ENCODE measurements around the gene RHBDD1. TPM values are rescaled to one million over a fixed set of nuclear protein-coding genes. Genes with fewer than 3 reads are reported as not detected.

RHBDD1 gene
- total RNA-seq, 3 donors from 2014 or later (not counting 1 experiment from before 2014, with no cell fraction given) = 33.7 to 49.7 (median 47.7) TPM

DNA sequence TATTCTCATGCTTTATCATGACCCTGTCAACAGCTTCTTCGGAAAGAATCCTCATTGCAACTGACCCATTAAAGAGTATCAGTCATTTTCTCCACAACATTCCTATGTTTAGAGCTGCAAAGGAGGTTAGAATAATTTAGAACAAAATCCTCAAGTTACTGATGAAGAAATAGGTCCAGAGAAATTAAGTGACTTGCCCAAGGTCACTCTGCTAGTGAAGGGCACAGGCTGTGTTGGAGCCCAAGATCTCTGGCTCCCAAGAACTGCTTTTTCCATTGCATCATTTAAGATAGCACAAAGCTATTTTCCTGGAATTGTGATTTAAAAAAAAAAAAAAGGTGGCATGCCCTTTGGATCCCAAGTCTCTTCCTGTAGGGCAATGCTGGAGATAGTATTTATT is 45.8 kb upstream of the RHBDD1 start:
- Histone ChIP-seq H3K27ac (ENCODE audit: low read length) (no peak overlapping the region), H3K4me3 (ENCODE audit: low read length) (no peak overlapping the region), H3K27me3 (ENCODE audit: control insufficient read depth, insufficient read depth, low read length) (no peaks in the 10 kb centered on the region), H3K9me3 (ENCODE audit: control insufficient read depth, insufficient read depth, low read length) (no peaks in the 10 kb centered on the region), H3K4me1 (ENCODE audit: control insufficient read depth, insufficient read depth, low read length) (peaks cover 16% of the 10 kb centered on the region), H3K36me3 (ENCODE audit: control insufficient read depth, insufficient read depth, low read length) (no peaks in the 10 kb centered on the region)
- DNase-seq (no peak), ATAC-seq (no peak)
- 100% methylated on average over 1 of the region's 1 CpG for WGBS (ENCODE audit: insufficient coverage)
- Mint-ChIP-seq H3K4me3 (peak overlapping the region; percentile 47), H3K4me1 (peaks cover 9 to 14% of the 10 kb centered on the region in 2 donors), H3K27me3 (ENCODE audit: low read depth in 2 of 2) (peaks cover 11 to 45% of the 10 kb centered on the region in 2 donors), H3K9me3 (no peaks in the 10 kb centered on the region), H3K27ac (no peak overlapping the region), H3K36me3 (no peaks in the 10 kb centered on the region)
- TF ChIP-seq, protein P1, sequence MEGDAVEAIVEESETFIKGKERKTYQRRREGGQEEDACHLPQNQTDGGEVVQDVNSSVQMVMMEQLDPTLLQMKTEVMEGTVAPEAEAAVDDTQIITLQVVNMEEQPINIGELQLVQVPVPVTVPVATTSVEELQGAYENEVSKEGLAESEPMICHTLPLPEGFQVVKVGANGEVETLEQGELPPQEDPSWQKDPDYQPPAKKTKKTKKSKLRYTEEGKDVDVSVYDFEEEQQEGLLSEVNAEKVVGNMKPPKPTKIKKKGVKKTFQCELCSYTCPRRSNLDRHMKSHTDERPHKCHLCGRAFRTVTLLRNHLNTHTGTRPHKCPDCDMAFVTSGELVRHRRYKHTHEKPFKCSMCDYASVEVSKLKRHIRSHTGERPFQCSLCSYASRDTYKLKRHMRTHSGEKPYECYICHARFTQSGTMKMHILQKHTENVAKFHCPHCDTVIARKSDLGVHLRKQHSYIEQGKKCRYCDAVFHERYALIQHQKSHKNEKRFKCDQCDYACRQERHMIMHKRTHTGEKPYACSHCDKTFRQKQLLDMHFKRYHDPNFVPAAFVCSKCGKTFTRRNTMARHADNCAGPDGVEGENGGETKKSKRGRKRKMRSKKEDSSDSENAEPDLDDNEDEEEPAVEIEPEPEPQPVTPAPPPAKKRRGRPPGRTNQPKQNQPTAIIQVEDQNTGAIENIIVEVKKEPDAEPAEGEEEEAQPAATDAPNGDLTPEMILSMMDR (IDR thresholded peaks at IDR 0.05) = no peak
- intact Hi-C loops (cut with micrococcal nuclease) = loop anchor here (2.0 kb wide), 1 partner anchor 535 kb away; the partner anchor contains the start of gene MFF

DNA sequence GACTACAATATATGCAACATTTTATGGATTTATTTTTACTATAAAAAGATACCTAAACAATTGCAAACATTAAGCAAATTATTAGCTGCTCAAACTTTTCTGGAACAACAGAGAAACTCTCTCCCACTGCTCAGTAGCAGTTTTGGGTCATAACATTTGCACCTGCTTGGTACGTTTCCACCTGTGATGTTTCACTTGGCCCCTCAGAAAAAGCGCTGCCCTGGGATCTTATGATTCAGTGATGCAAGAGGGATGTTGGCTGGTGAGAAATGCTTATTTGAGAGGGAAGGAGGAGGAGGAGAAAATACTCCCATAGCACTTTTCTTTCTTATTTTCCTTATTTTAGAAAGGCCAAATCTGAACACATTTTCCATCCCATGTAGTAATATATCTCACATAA is 45.4 kb upstream of the RHBDD1 start:
- Mint-ChIP-seq H3K4me1 (peaks cover 9 to 14% of the 10 kb centered on the region in 2 donors), H3K4me3 (peak overlapping the region; percentile 94), H3K36me3 (no peaks in the 10 kb centered on the region), H3K27me3 (ENCODE audit: low read depth in 2 of 2) (peaks cover 11 to 44% of the 10 kb centered on the region in 2 donors), H3K9me3 (no peaks in the 10 kb centered on the region), H3K27ac (no peak overlapping the region)
- Histone ChIP-seq H3K36me3 (ENCODE audit: control insufficient read depth, insufficient read depth, low read length) (no peaks in the 10 kb centered on the region), H3K4me3 (ENCODE audit: low read length) (no peak overlapping the region), H3K27ac (ENCODE audit: low read length) (no peak overlapping the region), H3K27me3 (ENCODE audit: control insufficient read depth, insufficient read depth, low read length) (no peaks in the 10 kb centered on the region), H3K4me1 (ENCODE audit: control insufficient read depth, insufficient read depth, low read length) (peaks cover 16% of the 10 kb centered on the region), H3K9me3 (ENCODE audit: control insufficient read depth, insufficient read depth, low read length) (no peaks in the 10 kb centered on the region)
- TF ChIP-seq, protein P1 (IDR thresholded peaks at IDR 0.05) = no peak
- DNase-seq (no peak), ATAC-seq (no peak)
- intact Hi-C loops (cut with micrococcal nuclease) = loop anchor here (2.0 kb wide), 1 partner anchor 534 kb away; the partner anchor contains the start of gene MFF
- WGBS (ENCODE audit: insufficient coverage) = 95% methylated on average over 2 of the region's 2 CpGs

DNA sequence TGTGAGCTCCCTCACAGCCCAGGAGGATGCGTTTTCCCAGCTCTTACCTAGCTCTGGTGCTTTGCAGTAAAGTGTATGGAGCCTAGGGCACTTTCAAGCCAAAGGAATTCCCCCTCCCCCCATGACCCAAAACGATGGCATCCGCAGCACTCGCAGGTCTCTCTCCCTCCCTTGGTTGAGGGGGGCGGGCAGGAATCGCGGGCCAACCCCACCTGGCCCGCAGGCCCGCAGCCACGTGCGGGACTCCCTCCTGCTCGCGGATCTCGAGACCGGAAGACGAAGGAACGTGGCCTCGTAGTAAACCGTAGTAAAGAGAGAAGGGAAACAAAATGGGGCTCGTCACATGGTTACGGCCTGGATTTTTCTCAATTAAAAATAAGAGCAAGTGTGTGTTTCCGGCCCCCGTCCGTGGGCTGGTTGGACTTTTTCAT is 44.8 kb upstream of the RHBDD1 start:
- Histone ChIP-seq H3K27me3 (ENCODE audit: control insufficient read depth, insufficient read depth, low read length) (no peaks in the 10 kb centered on the region), H3K27ac (ENCODE audit: low read length) (peak overlapping the region; percentile 83), H3K4me1 (ENCODE audit: control insufficient read depth, insufficient read depth, low read length) (peaks cover 16% of the 10 kb centered on the region), H3K9me3 (ENCODE audit: control insufficient read depth, insufficient read depth, low read length) (no peaks in the 10 kb centered on the region), H3K4me3 (ENCODE audit: low read length) (peak overlapping the region; percentile 54), H3K36me3 (ENCODE audit: control insufficient read depth, insufficient read depth, low read length) (no peaks in the 10 kb centered on the region)
- H3K9me3 Mint-ChIP-seq = no peaks in the 10 kb centered on the region
- intact Hi-C loops (cut with micrococcal nuclease) = loop anchor here (1.0 to 2.0 kb wide), 2 partner anchors 45 to 534 kb away; partner anchors contain the start of genes MFF and RHBDD1
- WGBS (ENCODE audit: insufficient coverage) = 3% methylated on average over 24 of the region's 24 CpGs
- peak; percentile 63 to 77 (median 64) for ATAC-seq
- peaks cover 9 to 14% of the 10 kb centered on the region in 2 donors for H3K4me1 Mint-ChIP-seq
- TF ChIP-seq, protein P1 (IDR thresholded peaks at IDR 0.05) = no peak
- H3K4me3 Mint-ChIP-seq = peak overlapping the region; percentile 94
- peaks cover 12 to 42% of the 10 kb centered on the region in 2 donors for H3K27me3 Mint-ChIP-seq (ENCODE audit: low read depth in 2 of 2)
- H3K27ac Mint-ChIP-seq = peak overlapping the region; percentile 86 to 89
- H3K36me3 Mint-ChIP-seq = no peaks in the 10 kb centered on the region
- peak in 1 of 2 donors; percentile 89 for DNase-seq

All from natural killer cell (primary cell).